ENCODE data around the gene XPNPEP1.

XPNPEP1 gene

GRCh38 chr10:109932391-109932790 is 9.1 kb upstream of the XPNPEP1 start:
- no peak for TF ChIP-seq CTCF (IDR thresholded peaks at IDR 0.05; ENCODE audit: insufficient read depth, missing control alignments)
- DNase-seq (ENCODE audit: insufficient read length, low spot score) (no peak), FAIRE-seq (no peak)

DNA sequence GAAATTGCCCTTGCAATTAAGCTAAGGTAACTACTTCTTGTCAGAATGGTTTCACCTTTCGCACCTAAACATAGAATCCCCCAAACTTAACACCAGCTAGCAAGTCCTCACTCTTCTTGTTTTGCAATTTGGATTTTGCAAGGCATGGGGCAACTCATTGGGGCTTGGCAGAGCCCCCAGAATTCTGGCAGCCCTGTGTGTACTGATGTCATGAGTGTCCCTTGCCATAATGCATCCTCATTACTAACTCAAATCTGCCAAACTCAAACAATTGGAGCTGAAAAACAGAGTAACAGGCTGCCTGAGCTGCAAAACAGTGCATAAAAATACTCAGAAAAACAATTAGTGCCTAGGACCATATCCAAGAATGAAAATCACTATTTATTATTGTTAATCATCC is 7.9 kb upstream of the XPNPEP1 start:
- no peak for TF ChIP-seq CTCF (IDR thresholded peaks at IDR 0.05; ENCODE audit: insufficient read depth, missing control alignments)
- no peak for DNase-seq (ENCODE audit: insufficient read length, low spot score)
- FAIRE-seq, result no peak

- DNase-seq (ENCODE audit: insufficient read length, low spot score) (no peak), FAIRE-seq (no peak)
Observed at GRCh38 chr10:109929501-109930219, 6.3 kb upstream of the XPNPEP1 start.

DNA sequence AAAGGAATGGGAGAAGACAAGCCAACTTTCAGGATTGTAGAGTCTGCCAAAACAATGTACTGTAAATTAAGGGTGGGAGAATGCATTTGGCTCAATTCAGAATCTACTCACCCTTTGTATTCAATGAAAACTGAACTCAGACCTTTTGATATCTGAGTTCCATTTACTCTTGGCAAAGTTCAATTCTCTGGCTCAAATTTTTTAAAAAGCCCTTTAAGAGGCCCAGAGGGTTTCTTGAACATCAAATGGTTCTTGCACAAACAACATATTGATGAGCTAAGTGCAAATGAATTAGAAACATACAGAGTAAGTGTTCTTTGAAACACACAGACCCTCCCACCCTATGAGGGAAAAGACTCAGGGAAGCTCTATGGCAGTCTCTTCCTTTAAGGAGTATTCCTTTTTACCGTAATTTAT is 5.2 kb upstream of the XPNPEP1 start:
- DNase-seq (ENCODE audit: insufficient read length, low spot score), result no peak
- no peak for TF ChIP-seq CTCF (IDR thresholded peaks at IDR 0.05; ENCODE audit: insufficient read depth, missing control alignments)
- no peak for FAIRE-seq

More at GRCh38 chr10:109929501-109930219, 6.3 kb upstream of the XPNPEP1 start:
- no peak for TF ChIP-seq CTCF (IDR thresholded peaks at IDR 0.05; ENCODE audit: insufficient read depth, missing control alignments)

GRCh38 chr10:109926825-109927224 is 3.5 kb upstream of the XPNPEP1 start:
- DNase-seq (ENCODE audit: insufficient read length, low spot score), result no peak
- TF ChIP-seq CTCF (IDR thresholded peaks at IDR 0.05; ENCODE audit: insufficient read depth, missing control alignments), result no peak
- FAIRE-seq, result no peak

- no peak for DNase-seq (ENCODE audit: insufficient read length, low spot score)
- FAIRE-seq, result no peak
Observed at GRCh38 chr10:109926061-109926745, 2.9 kb upstream of the XPNPEP1 start.

More at GRCh38 chr10:109926061-109926745, 2.9 kb upstream of the XPNPEP1 start:
- TF ChIP-seq CTCF (IDR thresholded peaks at IDR 0.05; ENCODE audit: insufficient read depth, missing control alignments), result no peak
